GM12872 (cell line): Measurements from ENCODE around the gene CYP1B1.

Experiments used
- TF ChIP-seq, protein P1 (sequence below): IDR thresholded peaks from 3 replicates; pipeline ENCODE4 v1.5.1; 2011; ENCODE audit warnings: low read depth, mild to moderate bottlenecking, low read length, moderate library complexity; ENCODE audit not compliant: insufficient read depth

CYP1B1 gene

DNA sequence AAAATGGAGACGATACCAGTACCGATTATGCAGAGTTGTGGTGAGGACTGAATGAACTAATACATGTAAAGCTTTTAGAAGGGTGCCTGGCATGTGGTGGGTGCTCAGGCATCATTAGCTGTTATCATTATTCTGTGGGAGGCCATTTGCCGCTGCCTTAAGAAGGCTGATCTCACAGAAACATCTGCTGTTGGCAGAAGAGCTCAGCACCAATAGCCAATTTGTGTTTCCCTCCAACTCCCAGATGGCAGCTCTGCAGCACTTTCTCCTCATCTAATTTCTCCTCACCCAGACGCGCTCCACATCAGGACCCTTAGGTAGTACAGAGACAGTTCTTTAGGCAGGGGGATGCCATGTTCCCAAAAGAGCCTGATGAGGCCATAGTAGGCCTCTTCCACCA lies 15.8 kb upstream of the CYP1B1 start:
- TF ChIP-seq, protein P1, sequence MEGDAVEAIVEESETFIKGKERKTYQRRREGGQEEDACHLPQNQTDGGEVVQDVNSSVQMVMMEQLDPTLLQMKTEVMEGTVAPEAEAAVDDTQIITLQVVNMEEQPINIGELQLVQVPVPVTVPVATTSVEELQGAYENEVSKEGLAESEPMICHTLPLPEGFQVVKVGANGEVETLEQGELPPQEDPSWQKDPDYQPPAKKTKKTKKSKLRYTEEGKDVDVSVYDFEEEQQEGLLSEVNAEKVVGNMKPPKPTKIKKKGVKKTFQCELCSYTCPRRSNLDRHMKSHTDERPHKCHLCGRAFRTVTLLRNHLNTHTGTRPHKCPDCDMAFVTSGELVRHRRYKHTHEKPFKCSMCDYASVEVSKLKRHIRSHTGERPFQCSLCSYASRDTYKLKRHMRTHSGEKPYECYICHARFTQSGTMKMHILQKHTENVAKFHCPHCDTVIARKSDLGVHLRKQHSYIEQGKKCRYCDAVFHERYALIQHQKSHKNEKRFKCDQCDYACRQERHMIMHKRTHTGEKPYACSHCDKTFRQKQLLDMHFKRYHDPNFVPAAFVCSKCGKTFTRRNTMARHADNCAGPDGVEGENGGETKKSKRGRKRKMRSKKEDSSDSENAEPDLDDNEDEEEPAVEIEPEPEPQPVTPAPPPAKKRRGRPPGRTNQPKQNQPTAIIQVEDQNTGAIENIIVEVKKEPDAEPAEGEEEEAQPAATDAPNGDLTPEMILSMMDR, result no peak

DNA sequence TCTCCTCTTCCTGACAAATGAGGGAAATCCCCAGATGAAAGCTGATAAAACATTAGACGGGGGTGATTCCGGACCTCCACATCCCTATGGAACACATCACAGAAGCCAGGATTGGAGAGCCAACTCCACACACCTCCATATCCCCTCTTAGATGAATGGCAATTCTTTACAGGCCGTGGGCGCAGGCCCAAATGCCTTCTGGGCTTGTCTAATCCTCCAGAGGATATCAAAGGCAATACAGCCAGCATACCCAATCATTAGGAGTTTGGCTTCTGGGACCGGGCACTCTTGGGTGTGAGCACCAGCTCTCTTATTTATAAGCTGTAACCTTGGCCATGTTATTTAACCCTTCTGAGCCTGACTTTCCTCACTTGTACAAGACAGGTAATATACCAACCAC lies 15.0 kb upstream of the CYP1B1 start:
- TF ChIP-seq, protein P1, result no peak

DNA sequence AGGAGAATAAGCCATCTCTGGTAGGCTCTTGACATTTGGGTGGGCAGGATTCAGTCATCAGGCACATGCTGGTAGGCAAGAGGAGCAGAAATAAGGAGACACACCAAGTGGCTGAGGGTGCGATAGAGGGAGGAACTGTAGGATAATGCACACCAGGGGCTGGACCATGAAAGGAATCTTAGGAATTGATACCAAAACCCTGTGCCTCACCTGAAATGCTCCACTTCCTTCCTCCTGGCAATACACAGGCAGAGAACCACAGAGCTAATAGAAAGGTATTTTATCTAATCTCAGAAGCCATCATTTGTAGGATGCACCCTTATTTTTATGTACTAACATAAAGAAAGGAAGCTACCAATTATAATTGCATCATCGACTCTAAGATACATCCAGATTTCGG lies 4.4 kb upstream of the CYP1B1 start:
- TF ChIP-seq, protein P1, result no peak

DNA sequence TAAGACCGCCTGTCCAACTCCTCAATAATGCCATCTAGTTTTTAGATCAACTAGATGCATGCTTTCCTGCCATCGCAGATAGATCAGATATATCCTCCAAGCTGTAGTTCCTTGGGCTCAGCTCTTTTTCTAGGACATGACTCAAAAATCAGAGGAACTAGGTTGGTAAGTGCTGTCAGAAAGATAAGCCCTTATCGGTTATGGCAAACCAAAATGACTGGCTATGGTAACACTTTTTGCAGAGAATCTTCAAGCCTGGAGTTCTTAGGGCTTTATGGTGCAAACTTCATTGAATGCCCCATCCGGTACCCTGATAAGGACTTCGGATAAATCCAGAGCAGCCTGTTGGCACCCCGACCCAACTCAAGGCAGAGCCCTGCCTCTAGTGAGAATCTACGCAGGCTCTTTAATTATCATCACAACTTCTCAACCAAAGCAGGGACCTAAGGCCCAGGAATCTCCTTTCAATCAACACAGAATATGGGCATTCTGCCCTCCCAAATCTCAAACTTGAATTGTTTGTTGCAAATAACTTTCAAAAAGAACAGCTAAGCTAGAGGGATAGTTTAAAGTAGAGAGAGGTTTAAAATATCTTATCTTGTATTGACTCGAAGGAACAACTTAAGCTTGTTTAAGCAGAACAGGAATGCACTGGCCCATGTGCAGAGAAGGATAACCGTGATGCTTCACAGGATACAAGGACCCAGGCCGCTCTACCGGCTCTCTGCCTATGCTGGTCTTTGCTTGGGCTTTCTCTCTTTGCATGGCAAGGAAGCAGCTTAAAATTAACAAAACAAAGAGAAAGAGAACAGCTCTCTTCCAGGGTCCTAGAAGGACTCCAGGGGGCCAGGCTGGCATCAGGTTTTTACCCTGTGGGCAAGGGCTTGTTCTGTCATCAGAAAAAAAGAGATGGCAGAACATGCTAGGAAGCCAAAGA lies 3.4 kb upstream of the CYP1B1 start:
- TF ChIP-seq, protein P1, result no peak

DNA sequence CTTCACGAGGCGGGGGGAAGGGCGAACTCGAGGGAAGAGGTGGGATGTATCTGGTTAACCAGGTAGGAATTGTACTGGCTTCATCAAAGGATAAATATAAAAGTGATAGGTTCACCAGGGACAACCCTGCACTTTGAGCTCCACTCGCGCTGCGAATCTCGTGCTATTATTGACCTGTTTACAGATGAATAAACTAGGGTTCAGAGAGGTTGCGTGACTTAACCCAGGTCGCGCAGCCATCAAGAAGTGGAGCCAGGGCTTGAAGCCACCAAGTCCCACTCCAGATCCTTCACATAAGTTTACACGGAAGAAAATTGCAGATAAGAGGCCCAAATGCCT lies 1.4 kb upstream of the CYP1B1 start:
- TF ChIP-seq, protein P1, result no peak

DNA sequence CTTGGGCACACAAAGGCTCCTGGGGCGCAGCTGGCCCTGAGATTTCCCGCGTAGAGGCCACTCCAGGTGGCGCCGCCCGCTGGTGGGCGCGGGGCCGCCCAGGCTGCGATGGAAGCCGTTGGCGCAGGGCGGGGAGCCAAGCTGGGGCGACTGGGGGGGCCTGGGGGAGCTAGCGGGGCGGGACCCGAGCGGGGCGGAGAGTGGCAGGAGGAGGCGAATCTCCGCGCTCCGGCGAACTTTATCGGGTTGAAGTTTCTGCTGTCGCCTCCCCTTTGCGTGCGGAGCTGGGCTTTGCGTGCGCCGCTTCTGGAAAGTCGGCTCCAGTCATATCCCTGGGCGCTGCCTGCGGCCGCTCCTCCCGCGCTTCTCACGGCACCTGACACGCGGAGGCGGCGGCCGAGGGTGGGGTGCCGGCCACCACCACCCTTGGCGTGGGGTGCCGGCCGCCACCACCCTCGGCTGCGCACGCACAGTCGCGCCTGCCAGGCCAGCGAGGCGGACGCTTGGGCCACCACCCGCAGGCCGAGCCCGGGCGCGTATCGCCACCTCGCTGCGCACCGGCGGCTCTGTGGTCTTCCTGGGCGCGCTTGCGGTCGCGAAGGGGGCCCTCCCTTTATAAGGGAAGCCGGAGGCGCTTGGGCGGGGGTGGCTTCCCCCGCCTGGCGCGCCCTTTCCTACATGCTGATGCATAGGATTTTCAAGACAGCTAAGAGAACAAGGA lies 919 bp upstream of the CYP1B1 start:
- TF ChIP-seq, protein P1, result peak; percentile 48

DNA sequence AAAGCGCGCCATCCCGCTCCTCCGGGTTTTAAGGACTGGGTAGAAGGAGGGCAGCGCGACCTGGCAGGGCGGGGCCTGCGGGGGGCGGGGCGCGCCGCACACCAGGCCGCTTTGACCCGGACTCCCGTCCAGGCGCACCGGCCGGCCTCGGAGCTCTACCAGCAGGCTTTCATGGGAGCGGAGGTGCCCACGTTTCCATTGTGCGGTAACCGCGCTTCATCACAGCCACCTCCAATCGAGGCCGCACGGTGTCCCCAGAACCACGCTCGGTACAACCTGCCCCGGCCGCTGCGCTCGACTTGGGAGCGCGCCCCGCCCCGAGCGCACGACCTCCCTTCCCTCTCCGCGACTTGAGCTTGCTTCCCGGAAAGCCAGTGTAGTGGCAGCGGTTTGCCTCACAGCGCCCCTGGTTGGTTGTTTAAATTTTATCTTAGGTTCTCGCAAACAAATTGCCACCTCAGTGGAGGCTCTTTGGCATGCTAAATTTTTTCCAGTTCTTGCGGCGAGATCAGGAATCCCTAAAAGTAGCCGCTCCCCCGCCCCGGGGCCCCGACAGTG lies 280 bp upstream of the CYP1B1 start:
- TF ChIP-seq, protein P1, result no peak; the same call in 1 of the 3 replicates
